NT2/D1 (cell line): ENCODE data around the gene ADAMTS6.

Experiments
- DNase-seq: peaks from one replicate; pipeline ENCODE4 v3.0.0-alpha.2; 2011; ENCODE audit warnings: low read depth, low spot score
- H3K27me3 ChIP-seq: 2 replicates; pipeline ENCODE4 v1.6.0; 2011; ENCODE audit warnings: mild to moderate bottlenecking; ENCODE audit not compliant: insufficient read length, insufficient read depth
- H3K36me3 ChIP-seq: 2 replicates; pipeline ENCODE4 v1.6.1; 2011; ENCODE audit warnings: mild to moderate bottlenecking, low read length, mixed read lengths; ENCODE audit not compliant: insufficient read depth, insufficient read length
- H3K4me1 ChIP-seq: 2 replicates; pipeline ENCODE4 v1.5.1; 2011; ENCODE audit not compliant: insufficient read depth, insufficient read length
- H3K4me3 ChIP-seq: 2 replicates; pipeline ENCODE4 v1.5.1; 2011; ENCODE audit warnings: low read depth; ENCODE audit not compliant: insufficient read length
- H3K9ac ChIP-seq: 2 replicates; pipeline ENCODE4 v1.6.0; 2011; ENCODE audit warnings: low read depth; ENCODE audit not compliant: insufficient read length
- H3K9me3 ChIP-seq: 2 replicates; pipeline ENCODE4 v1.5.1; 2011; ENCODE audit warnings: mild to moderate bottlenecking, low read length; ENCODE audit not compliant: insufficient read depth
- SUZ12 ChIP-seq: IDR thresholded peaks from 2 replicates; pipeline ENCODE4 v1.6.1; 2011; ENCODE audit not compliant: insufficient read length, insufficient read depth; ENCODE audit errors: extremely low read depth
- YY1 ChIP-seq: IDR thresholded peaks from 2 replicates; pipeline ENCODE4 v1.6.1; 2011; ENCODE audit not compliant: insufficient read length, insufficient read depth
- ZNF274 ChIP-seq: IDR thresholded peaks from 2 replicates; pipeline ENCODE4 v1.6.1; 2011; ENCODE audit warnings: mild to moderate bottlenecking, low read depth, low read length

Gene ADAMTS6

DNA sequence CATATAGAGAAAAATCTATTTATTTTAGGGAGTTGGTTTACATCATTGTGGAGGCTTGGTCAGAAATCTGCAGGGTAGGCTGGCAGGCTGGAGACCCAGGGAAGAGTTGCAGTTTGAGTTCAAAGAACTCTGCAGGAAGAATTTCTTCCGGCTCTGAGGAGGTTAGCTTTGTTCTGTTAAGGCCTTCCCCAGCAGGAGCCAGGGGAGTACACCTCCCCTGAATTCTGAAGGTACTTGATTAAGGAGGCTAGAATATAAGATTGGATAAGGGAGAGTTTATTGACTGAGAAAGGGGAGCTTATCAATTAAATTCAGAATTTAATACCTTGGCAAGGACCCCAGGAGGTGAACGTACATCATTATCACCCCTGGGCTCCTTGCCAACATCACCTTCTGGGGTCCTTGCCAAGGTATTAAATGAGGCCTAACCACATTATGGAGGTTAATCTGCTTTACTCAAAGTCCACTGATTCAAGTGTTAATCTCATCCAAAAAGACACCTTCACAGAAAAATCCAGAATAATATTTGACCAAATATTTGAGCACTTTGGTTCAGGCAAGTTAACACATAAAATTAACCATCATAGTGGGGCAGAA is 361.3 kb downstream of the ADAMTS6 start:
- H3K4me1 ChIP-seq, result no peaks in the 10 kb centered on the region
- H3K9ac ChIP-seq, result no peak overlapping the region
- no peaks in the 10 kb centered on the region for H3K27me3 ChIP-seq
- peaks cover 9% of the 10 kb centered on the region for H3K9me3 ChIP-seq
- no peak for TF ChIP-seq ZNF274
- TF ChIP-seq SUZ12, result no peak
- TF ChIP-seq YY1, result no peak
- no peaks in the 10 kb centered on the region for H3K36me3 ChIP-seq
- DNase-seq, result no peak
- H3K4me3 ChIP-seq, result no peak overlapping the region

DNA sequence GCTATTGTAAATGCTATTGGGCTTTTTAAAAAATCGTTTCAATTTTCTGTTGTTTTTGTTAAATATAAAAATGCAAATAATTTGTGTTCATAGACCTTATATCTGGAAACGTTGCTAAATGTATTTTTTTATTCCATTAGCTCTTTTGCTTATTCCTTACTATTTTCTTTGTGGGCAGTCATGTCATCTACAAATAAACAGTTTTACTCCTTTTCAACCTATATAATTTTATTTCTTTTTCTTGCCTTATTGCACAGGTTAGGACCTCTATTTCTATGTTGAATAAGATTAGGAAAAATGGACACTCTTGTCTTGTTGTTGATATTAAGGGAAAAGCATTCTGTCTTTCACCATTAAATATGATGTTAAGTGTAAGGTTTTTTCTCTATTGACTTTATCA is 364.2 kb downstream of the ADAMTS6 start:
- no peaks in the 10 kb centered on the region for H3K36me3 ChIP-seq
- no peak overlapping the region for H3K4me3 ChIP-seq
- no peaks in the 10 kb centered on the region for H3K27me3 ChIP-seq
- no peak for DNase-seq
- no peaks in the 10 kb centered on the region for H3K4me1 ChIP-seq
- no peak overlapping the region for H3K9ac ChIP-seq
- TF ChIP-seq ZNF274, result no peak
- TF ChIP-seq SUZ12, result no peak
- no peak for TF ChIP-seq YY1
- peaks cover 9% of the 10 kb centered on the region for H3K9me3 ChIP-seq

DNA sequence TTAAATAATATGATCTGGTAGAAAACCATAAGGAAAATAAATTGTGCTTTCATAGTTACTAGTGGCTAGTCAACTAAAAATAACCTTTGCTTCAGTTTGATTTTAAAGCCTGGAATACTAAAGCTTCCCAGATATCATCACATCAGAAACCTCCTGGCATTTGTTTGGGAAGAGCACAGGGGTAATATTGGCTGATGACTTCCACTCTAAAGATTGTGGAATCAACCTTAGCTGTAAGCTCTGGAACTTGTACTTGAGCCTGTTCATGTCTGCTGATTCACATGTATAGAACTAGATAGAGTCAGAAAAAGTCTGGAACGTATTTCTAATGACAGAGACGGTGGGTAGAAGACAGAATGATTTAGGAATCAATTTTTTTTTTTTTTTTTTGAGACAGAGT is 367.9 kb downstream of the ADAMTS6 start:
- Histone ChIP-seq H3K4me3 (no peak overlapping the region), H3K27me3 (no peaks in the 10 kb centered on the region), H3K9ac (no peak overlapping the region), H3K36me3 (no peaks in the 10 kb centered on the region), H3K4me1 (no peaks in the 10 kb centered on the region), H3K9me3 (peaks cover 9% of the 10 kb centered on the region; the same call in 1 of the 2 replicates)
- TF ChIP-seq SUZ12 (no peak), ZNF274 (no peak), YY1 (no peak)
- DNase-seq, result no peak

DNA sequence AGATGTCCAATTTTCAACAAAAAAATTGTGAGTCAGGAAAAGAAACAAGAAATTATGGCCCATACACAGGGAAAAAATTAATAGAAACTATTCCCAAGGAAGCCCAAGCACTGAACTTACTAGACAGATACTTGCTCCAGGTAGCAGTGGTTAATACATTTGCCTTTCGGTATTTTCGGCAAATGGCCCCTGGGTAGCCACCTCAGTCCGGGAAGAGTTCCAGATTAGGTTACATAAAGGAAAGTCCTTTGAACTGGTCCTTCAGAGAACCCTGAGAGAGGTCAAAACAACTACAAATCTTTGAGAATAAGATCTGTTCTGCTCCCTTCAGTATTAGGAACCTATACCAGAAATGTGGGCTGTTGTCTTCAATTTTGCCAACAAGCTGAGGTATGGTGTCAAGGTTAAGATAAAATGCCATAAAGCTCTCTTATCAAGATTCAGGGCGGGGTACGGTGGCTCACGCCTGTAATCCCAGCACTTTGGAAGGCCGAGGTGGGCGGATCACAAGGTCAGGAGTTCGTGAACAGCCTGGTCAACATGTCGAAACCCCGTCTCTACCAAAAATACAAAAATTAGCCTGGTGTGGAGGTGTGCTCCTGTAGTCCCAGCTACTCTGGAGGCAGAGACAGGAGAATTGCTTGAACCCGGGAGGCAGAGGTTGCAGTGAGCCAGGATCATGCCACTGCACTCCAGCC is 369.6 kb downstream of the ADAMTS6 start:
- H3K36me3 ChIP-seq, result no peaks in the 10 kb centered on the region
- no peak overlapping the region for H3K4me3 ChIP-seq
- no peaks in the 10 kb centered on the region for H3K4me1 ChIP-seq
- no peak for TF ChIP-seq YY1
- TF ChIP-seq ZNF274, result no peak
- no peak for TF ChIP-seq SUZ12
- peaks cover 3% of the 10 kb centered on the region; the same call in 1 of the 2 replicates for H3K9me3 ChIP-seq
- H3K9ac ChIP-seq, result no peak overlapping the region
- no peak for DNase-seq
- H3K27me3 ChIP-seq, result no peaks in the 10 kb centered on the region

DNA sequence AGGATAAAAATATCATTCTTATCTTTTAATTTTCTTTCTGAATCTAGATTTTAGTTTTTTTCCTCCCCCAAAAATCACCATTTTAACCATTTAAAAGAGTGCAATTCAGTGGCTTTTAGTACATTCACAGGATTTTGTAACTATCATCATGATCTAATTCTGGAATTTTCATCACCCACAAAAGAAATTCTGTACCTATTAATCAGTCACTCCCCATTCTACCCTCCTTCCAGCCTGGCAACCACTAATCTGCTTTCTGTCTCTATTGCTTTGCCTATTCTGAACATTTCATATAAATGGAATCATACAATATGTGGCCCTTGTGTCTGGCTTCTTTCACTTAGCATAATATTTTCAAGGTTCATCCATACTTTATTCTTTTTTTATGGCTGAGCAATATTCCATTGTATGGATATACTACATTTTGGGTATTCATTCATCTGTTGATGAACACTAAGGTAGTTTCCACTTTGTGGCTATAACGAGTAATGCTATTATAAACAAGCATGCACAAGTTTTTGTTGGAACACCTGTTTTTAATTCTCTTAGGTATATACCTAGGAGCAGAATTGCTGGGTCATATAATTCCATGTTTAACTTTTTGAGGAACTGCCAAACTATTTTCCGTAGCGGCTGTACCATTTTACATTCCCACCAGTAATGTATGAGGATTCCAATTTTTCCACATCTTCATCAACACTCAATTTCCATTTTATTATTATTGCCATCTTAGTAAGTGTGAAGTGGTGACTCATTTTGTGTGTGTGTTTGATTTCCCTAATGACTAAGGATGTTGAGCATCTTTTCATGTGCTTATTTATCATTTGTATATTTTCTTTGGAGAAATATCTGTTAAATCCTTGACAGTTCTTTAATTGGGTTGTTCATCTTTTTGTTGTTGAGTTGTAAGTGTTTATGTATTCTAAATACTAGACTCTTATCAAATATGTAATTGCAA is 372.7 kb downstream of the ADAMTS6 start:
- Histone ChIP-seq H3K4me1 (no peaks in the 10 kb centered on the region), H3K9me3 (no peaks in the 10 kb centered on the region), H3K9ac (no peak overlapping the region), H3K4me3 (no peak overlapping the region), H3K36me3 (no peaks in the 10 kb centered on the region), H3K27me3 (no peaks in the 10 kb centered on the region)
- DNase-seq, result no peak
- no peak for TF ChIP-seq YY1
- TF ChIP-seq ZNF274, result no peak
- TF ChIP-seq SUZ12, result no peak

DNA sequence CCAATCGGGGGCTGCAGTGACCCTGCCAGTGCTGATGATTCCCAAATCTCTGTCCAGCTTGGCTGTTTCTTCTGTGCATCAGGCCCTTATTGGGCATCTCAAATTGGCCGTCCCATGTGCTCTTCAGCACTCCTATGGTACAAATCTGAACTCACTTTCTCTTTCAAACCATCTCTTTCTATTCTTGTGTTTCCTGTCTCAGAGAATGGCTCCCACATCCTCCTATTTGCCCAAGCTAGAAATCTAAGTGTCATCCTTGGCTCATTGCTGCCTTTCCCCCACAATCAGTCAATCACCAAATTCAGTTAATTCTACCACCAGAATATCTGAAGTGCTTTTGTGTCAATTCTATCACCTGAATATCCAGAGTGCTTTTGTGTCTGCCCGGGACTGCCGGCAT is 376.4 kb downstream of the ADAMTS6 start:
- no peak overlapping the region for H3K9ac ChIP-seq

More for the DNA sequence above, 376.4 kb downstream of the ADAMTS6 start:
- Histone ChIP-seq H3K36me3 (no peaks in the 10 kb centered on the region), H3K9me3 (no peaks in the 10 kb centered on the region), H3K4me3 (no peak overlapping the region), H3K4me1 (peaks cover 4% of the 10 kb centered on the region), H3K27me3 (no peaks in the 10 kb centered on the region)
- DNase-seq, result no peak
- TF ChIP-seq ZNF274, result no peak
- no peak for TF ChIP-seq YY1
- no peak for TF ChIP-seq SUZ12
